Measurements from ENCODE around the gene UBN2.

DNA sequence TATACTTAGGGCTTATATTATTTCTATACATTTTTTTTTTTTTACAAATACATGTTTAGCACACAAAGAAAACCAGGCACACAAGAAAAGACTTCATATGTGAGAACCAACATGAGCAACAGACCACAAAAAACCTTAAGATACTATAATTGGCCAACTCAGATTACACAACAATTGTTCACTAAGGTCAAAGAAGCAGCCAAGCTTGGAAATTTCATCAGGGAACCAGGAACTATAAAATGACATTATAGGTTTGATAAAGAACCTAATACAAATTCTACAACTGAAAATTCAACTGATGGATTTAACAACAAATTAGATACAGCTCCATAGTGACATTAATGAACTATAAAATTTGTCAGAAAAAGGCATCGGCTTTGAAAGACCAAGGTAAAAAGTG is 124.3 kb downstream of the UBN2 start:
- TF ChIP-seq, protein P1, sequence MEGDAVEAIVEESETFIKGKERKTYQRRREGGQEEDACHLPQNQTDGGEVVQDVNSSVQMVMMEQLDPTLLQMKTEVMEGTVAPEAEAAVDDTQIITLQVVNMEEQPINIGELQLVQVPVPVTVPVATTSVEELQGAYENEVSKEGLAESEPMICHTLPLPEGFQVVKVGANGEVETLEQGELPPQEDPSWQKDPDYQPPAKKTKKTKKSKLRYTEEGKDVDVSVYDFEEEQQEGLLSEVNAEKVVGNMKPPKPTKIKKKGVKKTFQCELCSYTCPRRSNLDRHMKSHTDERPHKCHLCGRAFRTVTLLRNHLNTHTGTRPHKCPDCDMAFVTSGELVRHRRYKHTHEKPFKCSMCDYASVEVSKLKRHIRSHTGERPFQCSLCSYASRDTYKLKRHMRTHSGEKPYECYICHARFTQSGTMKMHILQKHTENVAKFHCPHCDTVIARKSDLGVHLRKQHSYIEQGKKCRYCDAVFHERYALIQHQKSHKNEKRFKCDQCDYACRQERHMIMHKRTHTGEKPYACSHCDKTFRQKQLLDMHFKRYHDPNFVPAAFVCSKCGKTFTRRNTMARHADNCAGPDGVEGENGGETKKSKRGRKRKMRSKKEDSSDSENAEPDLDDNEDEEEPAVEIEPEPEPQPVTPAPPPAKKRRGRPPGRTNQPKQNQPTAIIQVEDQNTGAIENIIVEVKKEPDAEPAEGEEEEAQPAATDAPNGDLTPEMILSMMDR (IDR thresholded peaks at IDR 0.05; ENCODE audit: low read depth, low read length, poor library complexity, severe bottlenecking) = no peak
- no peak for TF ChIP-seq EZH2phosphoT487 (IDR thresholded peaks at IDR 0.05; ENCODE audit: borderline replicate concordance, low read length)

All from DOHH2 (cell line).